HG03342 (cell line): ENCODE data around the gene TSSK3.
A peak's percentile ranks its signal among the peaks of the same experiment; 100 is the strongest.
"Not testable (repeated sequence)": the region's sequence is repeated elsewhere in the genome, so short reads cannot be mapped to it uniquely, and the experiment has no call there.

ENCODE experiments used
- ATAC-seq: cut with Tn5 transposase; IDR thresholded peaks from one replicate; pipeline ENCODE4 v1.9.1; 2021; ENCODE audit warnings: mild to moderate bottlenecking, moderate library complexity; ENCODE audit not compliant: unreplicated experiment

The TSSK3 gene

GRCh38 chr1:32337855-32338636 lies 24.3 kb upstream of the TSSK3 start:
- no peak for ATAC-seq

GRCh38 chr1:32338637-32339145 lies 23.6 kb upstream of the TSSK3 start:
- ATAC-seq, result no peak

- no peak for ATAC-seq
These were observed 22.9 kb upstream of the TSSK3 start for GRCh38 chr1:32339363-32339978.

- no peak for ATAC-seq
These were observed 21.1 kb upstream of the TSSK3 start for GRCh38 chr1:32341186-32341757.

- ATAC-seq, result no peak
These were observed 20.4 kb upstream of the TSSK3 start for GRCh38 chr1:32341971-32342370.

- no peak for ATAC-seq
These were observed 19.6 kb upstream of the TSSK3 start for GRCh38 chr1:32342704-32343103.

GRCh38 chr1:32345289-32345827 lies 17.0 kb upstream of the TSSK3 start:
- ATAC-seq, result no peak

GRCh38 chr1:32346532-32347157 lies 15.7 kb upstream of the TSSK3 start:
- ATAC-seq, result no peak

- ATAC-seq, result no peak
These were observed 13.1 kb upstream of the TSSK3 start for GRCh38 chr1:32349211-32349708.

- ATAC-seq, result peak; percentile 34
These were observed 11.4 kb upstream of the TSSK3 start for GRCh38 chr1:32350785-32351398.

GRCh38 chr1:32351399-32352238 lies 10.7 kb upstream of the TSSK3 start:
- peak; percentile 89 for ATAC-seq

GRCh38 chr1:32352239-32352745 lies 10.0 kb upstream of the TSSK3 start:
- no peak for ATAC-seq

- no peak for ATAC-seq
These were observed 9.4 kb upstream of the TSSK3 start for GRCh38 chr1:32352831-32353383.

GRCh38 chr1:32353431-32353830 lies 8.9 kb upstream of the TSSK3 start:
- ATAC-seq, result no peak

GRCh38 chr1:32353886-32354570 lies 8.3 kb upstream of the TSSK3 start:
- no peak for ATAC-seq

GRCh38 chr1:32355778-32356177 lies 6.6 kb upstream of the TSSK3 start:
- ATAC-seq, result not testable (repeated sequence)

GRCh38 chr1:32356478-32356877 lies 5.9 kb upstream of the TSSK3 start:
- no peak for ATAC-seq

- ATAC-seq, result no peak
These were observed 4.7 kb upstream of the TSSK3 start for GRCh38 chr1:32357614-32358013.

GRCh38 chr1:32358435-32358834 lies 3.9 kb upstream of the TSSK3 start:
- no peak for ATAC-seq
